HG03520 (cell line): Measurements from ENCODE around the gene MAG.
"Not testable (repeated sequence)": the region's sequence is repeated elsewhere in the genome, so short reads cannot be mapped to it uniquely, and the experiment has no call there.

Source experiments
- ATAC-seq: cut with Tn5 transposase; IDR thresholded peaks from one replicate; pipeline ENCODE4 v1.9.1; 2021; ENCODE audit warnings: mild to moderate bottlenecking, moderate library complexity; ENCODE audit not compliant: unreplicated experiment

MAG gene

GRCh38 chr19:35357867-35358573, 66.1 kb downstream of the MAG start, which contains the start of gene FFAR3:
Gene FFAR3, plus strand, starts transcription at chr19:35358460. Its CDS starts 431 bp downstream, at chr19:35358891.
- no peak for ATAC-seq

- ATAC-seq: not testable (repeated sequence)
Observed at GRCh38 chr19:35358834-35359233, 66.9 kb downstream of the MAG start.

- ATAC-seq: not testable (repeated sequence)
Observed at GRCh38 chr19:35359395-35359794, 67.4 kb downstream of the MAG start.

GRCh38 chr19:35360081-35360480, 68.1 kb downstream of the MAG start:
- ATAC-seq: not testable (repeated sequence)

GRCh38 chr19:35360880-35361420, 69.0 kb downstream of the MAG start:
- no peak for ATAC-seq

DNA sequence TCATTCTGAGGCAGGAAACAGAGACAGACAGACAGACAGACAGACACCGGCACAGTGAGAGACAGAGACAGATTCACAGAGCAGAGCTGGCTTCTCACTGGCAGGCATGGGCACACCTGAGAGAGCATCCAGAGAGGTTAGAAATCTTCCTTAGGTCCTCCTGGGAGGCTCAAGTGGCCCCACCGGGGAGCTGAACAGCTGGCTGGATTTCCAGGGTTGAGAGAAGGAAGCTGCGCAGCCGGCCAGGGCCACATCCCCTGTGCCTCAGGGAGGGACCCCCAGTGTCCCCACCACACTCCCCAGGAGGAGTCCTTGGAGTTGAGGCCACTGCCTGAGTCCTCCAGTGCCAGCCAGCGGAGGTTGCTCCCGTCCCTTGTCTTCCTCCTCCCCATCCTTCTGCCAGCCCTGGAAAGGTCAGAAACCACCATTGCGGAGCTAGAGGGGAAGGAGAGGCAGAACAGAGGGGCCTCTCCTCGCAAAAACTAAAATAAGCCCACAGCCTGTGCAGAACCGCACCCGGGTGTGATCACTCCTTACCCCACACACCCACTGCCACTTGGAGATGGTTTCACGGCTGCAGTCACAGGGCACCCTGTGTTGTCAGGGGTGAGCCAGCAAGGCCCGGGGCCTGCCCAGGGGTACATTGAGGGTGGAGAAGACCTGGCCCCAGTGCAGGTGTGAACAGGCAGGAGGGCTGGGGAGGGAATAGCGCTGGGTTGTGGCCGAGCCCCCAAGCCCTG, 70.5 kb downstream of the MAG start:
- ATAC-seq: no peak

GRCh38 chr19:35363001-35363590, 71.1 kb downstream of the MAG start:
- no peak for ATAC-seq
